Measurements from ENCODE around the gene RASA1. TPM values are rescaled to one million over a fixed set of nuclear protein-coding genes. Genes with fewer than 3 reads are reported as not detected.
A peak's percentile ranks its signal among the peaks of the same experiment; 100 is the strongest.

Gene RASA1
- total RNA-seq, 1 donor from 2014 or later = 34.1 TPM

GRCh38 chr5:87401626-87402025 lies 133.9 kb downstream of the RASA1 start:
- DNase-seq (ENCODE audit: low read depth in 2 of 2) = no peak

GRCh38 chr5:87403409-87403808 lies 135.7 kb downstream of the RASA1 start:
- no peak for DNase-seq (ENCODE audit: low read depth in 2 of 2)

- no peak for DNase-seq (ENCODE audit: low read depth in 2 of 2)
These were observed 136.2 kb downstream of the RASA1 start for GRCh38 chr5:87403899-87404298.

GRCh38 chr5:87404359-87404758 lies 136.7 kb downstream of the RASA1 start:
- DNase-seq (ENCODE audit: low read depth in 2 of 2) = no peak

- DNase-seq (ENCODE audit: low read depth in 2 of 2) = no peak
These were observed 137.9 kb downstream of the RASA1 start for GRCh38 chr5:87405472-87406155.

- no peak for DNase-seq (ENCODE audit: low read depth in 2 of 2)
These were observed 140.5 kb downstream of the RASA1 start for GRCh38 chr5:87408204-87408603.

- DNase-seq (ENCODE audit: low read depth in 2 of 2) = no peak
These were observed 143.2 kb downstream of the RASA1 start for GRCh38 chr5:87410931-87411330.

- no peak for DNase-seq (ENCODE audit: low read depth in 2 of 2)
These were observed 143.9 kb downstream of the RASA1 start for GRCh38 chr5:87411586-87411972.

- DNase-seq (ENCODE audit: low read depth in 2 of 2) = peak; percentile 24 to 54
These were observed 144.4 kb downstream of the RASA1 start for GRCh38 chr5:87411973-87412629.

GRCh38 chr5:87412630-87413342 lies 145.1 kb downstream of the RASA1 start, which contains the start of gene CCNH:
TSS of gene CCNH (minus strand) at chr5:87412930. CDS start at chr5:87412794, 136 bp downstream.
- peak; percentile 96 to 98 for DNase-seq (ENCODE audit: low read depth in 2 of 2)

- DNase-seq (ENCODE audit: low read depth in 2 of 2) = no peak
These were observed 145.6 kb downstream of the RASA1 start for GRCh38 chr5:87413343-87413645.

- no peak for DNase-seq (ENCODE audit: low read depth in 2 of 2)
These were observed 150.8 kb downstream of the RASA1 start for GRCh38 chr5:87418506-87418905.

GRCh38 chr5:87421307-87421706 lies 153.6 kb downstream of the RASA1 start:
- no peak for DNase-seq (ENCODE audit: low read depth in 2 of 2)

- no peak for DNase-seq (ENCODE audit: low read depth in 2 of 2)
These were observed 156.1 kb downstream of the RASA1 start for GRCh38 chr5:87423755-87424154.

- no peak for DNase-seq (ENCODE audit: low read depth in 2 of 2)
These were observed 163.3 kb downstream of the RASA1 start for GRCh38 chr5:87430863-87431457.

GRCh38 chr5:87432460-87432859 lies 164.8 kb downstream of the RASA1 start:
- no peak for DNase-seq (ENCODE audit: low read depth in 2 of 2)

GRCh38 chr5:87433945-87434344 lies 166.3 kb downstream of the RASA1 start:
- DNase-seq (ENCODE audit: low read depth in 2 of 2) = no peak

GRCh38 chr5:87434461-87434860 lies 166.8 kb downstream of the RASA1 start:
- DNase-seq (ENCODE audit: low read depth in 2 of 2) = no peak

- no peak for DNase-seq (ENCODE audit: low read depth in 2 of 2)
These were observed 167.5 kb downstream of the RASA1 start for GRCh38 chr5:87435144-87435694.

GRCh38 chr5:87437724-87438123 lies 170.0 kb downstream of the RASA1 start:
- no peak for DNase-seq (ENCODE audit: low read depth in 2 of 2)

- DNase-seq (ENCODE audit: low read depth in 2 of 2) = no peak
These were observed 170.5 kb downstream of the RASA1 start for GRCh38 chr5:87438231-87438630.
